Heart left ventricle (tissue), 16 donors: ENCODE data around the gene CUBN. TPM values are rescaled to one million over a fixed set of nuclear protein-coding genes. Genes with fewer than 3 reads are reported as not detected.

Experiments used
- ATAC-seq, 4 donors: fragments of 200-7000 bp; cut with Tn5 transposase; one replicate each; pipeline ENCODE4 v1.9.1; 2020 to 2022; ENCODE audit warnings: moderate library complexity in 4 of 4, mild to moderate bottlenecking in 3 of 4, moderate number of reproducible peaks in 1 of 4
- DNase-seq, 5 donors: peaks; one replicate each; pipeline ENCODE4 v3.0.0-alpha.2; 2020
- H3K27ac ChIP-seq, 12 donors: fragments of 200-600 bp; sonication (generic) in 4 of 12; one replicate each; pipeline versions ENCODE4 v1.5.0 to v1.8.0; 2016 to 2022; ENCODE audit warnings: mild to moderate bottlenecking in 2 of 12
- H3K27me3 ChIP-seq, 9 donors: fragments of 200-600 bp; sonication (generic) in 2 of 9; one replicate each; pipeline versions ENCODE4 v1.5.1 to v1.8.0; 2016 to 2022; ENCODE audit warnings: mild to moderate bottlenecking in 3 of 9
- H3K36me3 ChIP-seq, 9 donors: fragments of 200-600 bp; sonication (generic) in 2 of 9; one replicate each; pipeline versions ENCODE4 v1.5.0 to v1.8.0; 2018 to 2022; ENCODE audit warnings: mild to moderate bottlenecking in 2 of 9
- H3K4me1 ChIP-seq, 12 donors: fragments of 200-600 bp; sonication (generic) in 4 of 12; one replicate each; pipeline versions ENCODE4 v1.5.0 to v1.8.0; 2016 to 2022; ENCODE audit warnings: mild to moderate bottlenecking in 3 of 12
- H3K4me3 ChIP-seq, 12 donors: fragments of 200-600 bp; sonication (generic) in 4 of 12; one replicate each; pipeline versions ENCODE4 v1.5.0 to v1.8.0; 2017 to 2022; ENCODE audit warnings: mild to moderate bottlenecking in 9 of 12, moderate library complexity in 4 of 12
- H3K9me3 ChIP-seq, 12 donors: fragments of 200-600 bp; sonication (generic) in 4 of 12; one replicate each; pipeline versions ENCODE4 v1.5.0 to v1.8.0; 2016 to 2022; ENCODE audit warnings: mild to moderate bottlenecking in 1 of 12
- POLR2A ChIP-seq, 2 donors: fragments of 450-650 bp; IDR thresholded peaks; one replicate each; pipeline ENCODE4 v1.6.1; 2017; ENCODE audit warnings: antibody characterized with exemption in 2 of 2, mild to moderate bottlenecking in 2 of 2, moderate library complexity in 2 of 2
- WGBS, 4 donors: extraction: QIAGEN DNeasy Blood & Tissue Kit in 2 of 4; methylation state at CpG; one replicate each; pipeline versions ENCODE4 v1.1.5 to v1.1.7; 2013 to 2018; 5-methylcytosine and 5-hydroxymethylcytosine counted together
- intact Hi-C, 10 donors: fragments of 100-400 bp; cut with DNase I; formaldehyde crosslinking; loops; one replicate each; pipeline versions ENCODE4 v1.11.1 to v1.14.2; 2022
- polyA plus RNA-seq, 2 donors: library from polyadenylated mRNA; stranded (reverse); fragments of 200-250 nt; gene quantifications; one replicate each; pipeline ENCODE4 v1.2.3, GENCODE V29; 2013
- total RNA-seq, 9 donors: library from RNA; depleted of rRNA in 2 of 9; stranded (reverse); fragments of >200 nt in 2 of 9; fragmentation: NEBNext Ultra II Directional in 3 of 9; extraction: Animal tissue kit (Norgen Biotek cat#: 25700) in 3 of 9; gene quantifications; one replicate each; pipeline versions ENCODE4 v1.1.0 to v1.2.4, GENCODE V29; 2016 to 2023
- TF ChIP-seq, protein P1 (sequence below), 12 donors: fragments of 200-600 bp; sonication (generic) in 4 of 12; IDR thresholded peaks; one replicate each; pipeline versions ENCODE4 v1.5.0 to v1.8.0; 2018 to 2022; ENCODE audit warnings: antibody characterized with exemption in 12 of 12, mild to moderate bottlenecking in 5 of 12
- donor health status: ischemic (EF 13 %, LVEDD 7.1; RV severe dilation, severe dysfunction).
- donor health status: healthy with polysubstance abuse.
- donor health status: DM: no; HTN: yes; CAD: no.
- donor health status: DM: no; HTN: no; CAD: no.
- donor health status: ischemic (EF 25% LVEDD 6.9; RV normal size, moderate dysfunction).
- donor health status: ischemic (EF 25% LVEDD 5.7; RV mildly dilated, moderate dysfunction).
- donor health status: healthy.
- donor health status: DM: yes; HTN: yes; CAD: no.
- donor health status: ischemic (EF 35%, LVEDD 5.7; RV mildly dilated, moderate dysfunction).
- donor health status: nonischemic (EF 11% LVEDD 7.7; RV severe dilation, severe dysfunction).
- donor health status: DM: yes; HTN: yes; CAD: no.
- donor health status: PGD.
- donor health status: ischemic (EF 29% LVEDD 5.4; RV normal size, mild dysfunction).
- donor health status: nonischemic (EF 23%, LVEDD 6.1; RV moderate dilation, normal function).

The CUBN gene
- total and polyA plus RNA-seq, 11 donors, result 0.07 to 1.5 (median 0.44) TPM

DNA sequence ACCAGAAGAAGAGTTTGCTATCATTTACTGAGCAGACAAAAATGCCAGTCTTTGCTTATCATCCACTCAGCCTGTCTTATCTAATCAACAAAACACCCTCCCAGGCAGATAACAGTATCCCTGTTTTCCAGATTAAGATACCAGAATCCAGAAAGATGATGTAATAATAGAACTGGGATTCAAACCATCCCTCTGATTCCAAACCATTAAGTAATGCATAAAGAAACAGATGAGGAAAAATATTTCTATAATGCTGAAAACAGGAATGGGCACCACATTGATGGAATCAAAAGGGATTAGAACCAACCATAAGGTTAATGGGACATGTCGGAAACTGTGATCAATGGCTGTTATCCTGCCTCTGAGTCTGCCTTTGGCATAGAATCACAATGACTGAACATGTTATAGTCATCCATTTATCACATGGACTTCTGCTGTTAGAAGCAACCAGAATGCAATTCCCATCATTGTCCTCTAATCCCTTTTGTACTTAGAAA lies 220.3 kb downstream of the CUBN start:
- DNase-seq (no peak), ATAC-seq (no peak)
- intact Hi-C loops, result no loop called here
- WGBS, 4 donors, result 69 to 87% (median 78%) methylated on average over 1 of the region's 1 CpG
- peaks cover 0 to 7% (median 0%) of the 10 kb centered on the region in 12 donors for H3K4me1 ChIP-seq
- H3K4me3 ChIP-seq, result no peak overlapping the region
- no peak for TF ChIP-seq POLR2A (IDR thresholded peaks at IDR 0.05)
- TF ChIP-seq, protein P1, sequence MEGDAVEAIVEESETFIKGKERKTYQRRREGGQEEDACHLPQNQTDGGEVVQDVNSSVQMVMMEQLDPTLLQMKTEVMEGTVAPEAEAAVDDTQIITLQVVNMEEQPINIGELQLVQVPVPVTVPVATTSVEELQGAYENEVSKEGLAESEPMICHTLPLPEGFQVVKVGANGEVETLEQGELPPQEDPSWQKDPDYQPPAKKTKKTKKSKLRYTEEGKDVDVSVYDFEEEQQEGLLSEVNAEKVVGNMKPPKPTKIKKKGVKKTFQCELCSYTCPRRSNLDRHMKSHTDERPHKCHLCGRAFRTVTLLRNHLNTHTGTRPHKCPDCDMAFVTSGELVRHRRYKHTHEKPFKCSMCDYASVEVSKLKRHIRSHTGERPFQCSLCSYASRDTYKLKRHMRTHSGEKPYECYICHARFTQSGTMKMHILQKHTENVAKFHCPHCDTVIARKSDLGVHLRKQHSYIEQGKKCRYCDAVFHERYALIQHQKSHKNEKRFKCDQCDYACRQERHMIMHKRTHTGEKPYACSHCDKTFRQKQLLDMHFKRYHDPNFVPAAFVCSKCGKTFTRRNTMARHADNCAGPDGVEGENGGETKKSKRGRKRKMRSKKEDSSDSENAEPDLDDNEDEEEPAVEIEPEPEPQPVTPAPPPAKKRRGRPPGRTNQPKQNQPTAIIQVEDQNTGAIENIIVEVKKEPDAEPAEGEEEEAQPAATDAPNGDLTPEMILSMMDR (IDR thresholded peaks at IDR 0.05), result no peak
- H3K27ac ChIP-seq, result no peak overlapping the region
- H3K27me3 ChIP-seq, result no peaks in the 10 kb centered on the region
- no peaks in the 10 kb centered on the region for H3K36me3 ChIP-seq
- H3K9me3 ChIP-seq, result no peaks in the 10 kb centered on the region

DNA sequence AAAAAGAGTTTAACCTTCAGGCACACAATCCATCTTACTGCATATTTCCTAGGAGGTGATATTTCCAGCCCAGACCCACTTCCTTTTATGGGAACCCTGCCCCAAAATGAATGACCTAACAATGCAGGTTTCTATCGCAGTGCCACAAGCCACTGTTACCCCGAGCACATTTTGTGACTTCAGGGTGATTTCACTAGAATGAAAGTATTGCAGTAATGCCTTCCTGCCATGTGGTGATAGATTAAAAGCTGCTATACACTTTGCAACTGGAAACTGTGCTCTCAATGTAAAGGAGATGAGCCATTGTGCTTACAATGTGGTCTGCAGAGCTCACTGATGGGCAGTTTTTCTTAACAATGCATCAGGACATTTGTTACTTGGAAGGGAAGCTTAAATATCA lies 221.9 kb downstream of the CUBN start:
- Histone ChIP-seq H3K27ac (no peak overlapping the region), H3K4me3 (no peak overlapping the region), H3K9me3 (no peaks in the 10 kb centered on the region), H3K27me3 (no peaks in the 10 kb centered on the region), H3K4me1 (peaks cover 0 to 12% (median 0%) of the 10 kb centered on the region in 12 donors), H3K36me3 (no peaks in the 10 kb centered on the region)
- ATAC-seq, result no peak
- no peak for DNase-seq
- intact Hi-C loops, result no loop called here
- WGBS, 4 donors, result 76 to 93% (median 88%) methylated on average over 2 of the region's 2 CpGs
- TF ChIP-seq, protein P1 (IDR thresholded peaks at IDR 0.05), result no peak
- TF ChIP-seq POLR2A (IDR thresholded peaks at IDR 0.05), result no peak

DNA sequence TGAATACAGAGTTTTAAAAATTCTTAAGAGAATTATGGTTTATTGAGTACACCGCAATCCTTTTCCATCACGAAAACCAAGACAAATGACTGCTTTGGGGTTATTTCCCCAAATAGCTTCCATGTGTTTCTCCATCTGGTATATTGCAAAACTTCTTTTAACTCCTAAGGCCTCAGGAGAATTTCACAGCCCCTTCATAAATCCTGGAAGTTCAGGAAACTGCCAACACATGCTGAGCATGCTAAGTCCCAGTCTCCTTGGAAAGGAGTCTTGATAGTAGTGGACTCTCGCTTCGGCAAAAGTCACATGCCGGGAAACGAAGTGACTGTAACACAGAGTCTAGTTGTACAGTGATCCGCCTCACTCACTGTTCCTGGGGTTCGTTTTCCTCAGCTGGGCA lies 224.3 kb downstream of the CUBN start:
- peak; percentile 69 to 83 (median 74) for ATAC-seq
- Histone ChIP-seq H3K27me3 (no peaks in the 10 kb centered on the region), H3K4me3 (no peak overlapping the region), H3K36me3 (no peaks in the 10 kb centered on the region), H3K4me1 (peaks cover 0 to 12% (median 0%) of the 10 kb centered on the region in 12 donors), H3K27ac (peak overlapping the region in 3 of 12 donors; percentile 44 to 73 (median 56)), H3K9me3 (no peaks in the 10 kb centered on the region)
- TF ChIP-seq, protein P1 (IDR thresholded peaks at IDR 0.05), result no peak
- TF ChIP-seq POLR2A (IDR thresholded peaks at IDR 0.05), result no peak
- peak in 2 of 5 donors; percentile 22 to 27 for DNase-seq
- WGBS, 4 donors, result 79 to 86% (median 85%) methylated on average over 8 of the region's 8 CpGs
- intact Hi-C loops, result no loop called here

DNA sequence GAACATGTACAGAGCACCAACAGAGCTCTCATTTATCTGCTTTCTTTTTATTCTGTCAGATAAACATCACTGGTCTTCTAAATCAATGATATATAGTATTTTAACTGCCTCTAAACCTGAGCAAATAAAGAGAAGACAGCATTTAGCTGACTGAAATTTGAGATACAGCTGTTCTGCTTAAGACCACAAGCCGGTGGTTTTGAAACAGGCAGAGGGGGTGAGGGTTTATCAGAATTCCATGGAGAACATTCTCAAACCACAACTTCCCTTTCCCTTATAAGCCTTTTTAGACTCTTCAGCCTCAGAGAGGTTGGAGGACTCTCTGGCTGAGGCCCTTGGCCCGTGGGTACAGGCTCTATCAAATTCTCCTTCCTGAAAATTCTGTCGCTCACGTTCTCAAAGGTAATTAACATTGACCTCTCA lies 225.0 kb downstream of the CUBN start:
- Histone ChIP-seq H3K27ac (peak overlapping the region in 4 of 12 donors; percentile 31 to 73 (median 50)), H3K4me1 (peaks cover 0 to 12% (median 0%) of the 10 kb centered on the region in 12 donors), H3K4me3 (no peak overlapping the region), H3K36me3 (no peaks in the 10 kb centered on the region), H3K27me3 (no peaks in the 10 kb centered on the region), H3K9me3 (no peaks in the 10 kb centered on the region)
- no peak for TF ChIP-seq POLR2A (IDR thresholded peaks at IDR 0.05)
- TF ChIP-seq, protein P1 (IDR thresholded peaks at IDR 0.05), result no peak
- intact Hi-C loops, result no loop called here
- peak in 1 of 5 donors; percentile 24 for DNase-seq
- 63 to 78% (median 67%) methylated on average over 4 of the region's 4 CpGs for WGBS, 4 donors
- peak; percentile 64 to 91 (median 78) for ATAC-seq
